Sigmoid colon (tissue), 7 donors: ENCODE measurements around the gene NR1H3. TPM values are rescaled to one million over a fixed set of nuclear protein-coding genes. Genes with fewer than 3 reads are reported as not detected.
"Not testable (repeated sequence)": the region's sequence is repeated elsewhere in the genome, so short reads cannot be mapped to it uniquely, and the experiment has no call there.

Experiments used
- DNase-seq: peaks from one replicate; pipeline ENCODE4 v3.0.0-alpha.2; 2019
- H3K27ac ChIP-seq, 4 donors: fragments of 200-600 bp; sonication (generic); one replicate each; pipeline ENCODE4 v1.5.1; 2016 to 2019; ENCODE audit warnings: mild to moderate bottlenecking in 1 of 4
- H3K27me3 ChIP-seq, 3 donors: fragments of 200-600 bp; sonication (generic); one replicate each; pipeline ENCODE4 v1.5.1; 2019; ENCODE audit warnings: mild to moderate bottlenecking in 1 of 3
- H3K36me3 ChIP-seq, 4 donors: fragments of 200-600 bp; sonication (generic); one replicate each; pipeline ENCODE4 v1.5.1; 2016 to 2019
- H3K4me1 ChIP-seq, 4 donors: fragments of 200-600 bp; sonication (generic); one replicate each; pipeline ENCODE4 v1.5.1; 2017 to 2019
- H3K4me3 ChIP-seq, 4 donors: fragments of 200-600 bp; sonication (generic); one replicate each; pipeline ENCODE4 v1.5.1; 2017 to 2019; ENCODE audit warnings: mild to moderate bottlenecking in 2 of 4, moderate library complexity in 1 of 4
- H3K9me3 ChIP-seq, 4 donors: fragments of 200-600 bp in 3 of 4; sonication (generic) in 3 of 4; one replicate each; pipeline versions ENCODE4 v1.5.1 to v1.6.1; 2013 to 2019
- EP300 ChIP-seq, 4 donors: sonication (generic); formaldehyde crosslinking; IDR thresholded peaks; one replicate each; pipeline ENCODE4 v1.6.1; 2017; ENCODE audit warnings: antibody characterized with exemption in 4 of 4
- POLR2A ChIP-seq, 2 donors: fragments of 450-650 bp; IDR thresholded peaks; one replicate each; pipeline ENCODE4 v1.6.1; 2016; ENCODE audit warnings: antibody characterized with exemption in 2 of 2, mild to moderate bottlenecking in 2 of 2, moderate library complexity in 2 of 2
- POLR2AphosphoS5 ChIP-seq, 4 donors: sonication (generic); formaldehyde crosslinking; IDR thresholded peaks; one replicate each; pipeline ENCODE4 v1.6.1; 2017; ENCODE audit warnings: antibody characterized with exemption in 4 of 4
- WGBS, 2 donors: extraction: QIAGEN DNeasy Blood & Tissue Kit; methylation state at CpG; one replicate each; pipeline ENCODE4 v1.1.7; 2013; 5-methylcytosine and 5-hydroxymethylcytosine counted together
- intact Hi-C: fragments of 100-400 bp; cut with DNase I; formaldehyde crosslinking; loops from one replicate; pipeline ENCODE4 v1.15.1; 2023
- polyA plus RNA-seq, 3 donors: library from polyadenylated mRNA; stranded (reverse); fragments of 200-250 nt; gene quantifications; one replicate each; pipeline ENCODE4 v1.2.3, GENCODE V29; 2013
- total RNA-seq, 4 donors: library from RNA; depleted of rRNA; stranded (reverse); fragments of >200 nt; gene quantifications; one replicate each; pipeline ENCODE4 v1.1.0, GENCODE V29; 2016
- TF ChIP-seq, protein P1 (sequence below), 4 experiments: fragments of 450-650 bp in 3 of 4; fragments of 200-600 bp in 1 of 4; IDR thresholded peaks; one replicate each; pipeline ENCODE4 v1.5.1; 2016 to 2019; ENCODE audit warnings: antibody characterized with exemption in 4 of 4, mild to moderate bottlenecking in 3 of 4, moderate library complexity in 2 of 4
- donor health status: healthy with polysubstance abuse.
- donor health status: Bipolar disorder and iron deficiency.
- donor health status: healthy.

Gene NR1H3
- total RNA-seq (10 to 100 TPM; 30.3 to 54.5 (median 40.2) TPM), polyA plus RNA-seq (10 to 100 TPM; 57.3 to 90.1 (median 61.5) TPM)

DNA sequence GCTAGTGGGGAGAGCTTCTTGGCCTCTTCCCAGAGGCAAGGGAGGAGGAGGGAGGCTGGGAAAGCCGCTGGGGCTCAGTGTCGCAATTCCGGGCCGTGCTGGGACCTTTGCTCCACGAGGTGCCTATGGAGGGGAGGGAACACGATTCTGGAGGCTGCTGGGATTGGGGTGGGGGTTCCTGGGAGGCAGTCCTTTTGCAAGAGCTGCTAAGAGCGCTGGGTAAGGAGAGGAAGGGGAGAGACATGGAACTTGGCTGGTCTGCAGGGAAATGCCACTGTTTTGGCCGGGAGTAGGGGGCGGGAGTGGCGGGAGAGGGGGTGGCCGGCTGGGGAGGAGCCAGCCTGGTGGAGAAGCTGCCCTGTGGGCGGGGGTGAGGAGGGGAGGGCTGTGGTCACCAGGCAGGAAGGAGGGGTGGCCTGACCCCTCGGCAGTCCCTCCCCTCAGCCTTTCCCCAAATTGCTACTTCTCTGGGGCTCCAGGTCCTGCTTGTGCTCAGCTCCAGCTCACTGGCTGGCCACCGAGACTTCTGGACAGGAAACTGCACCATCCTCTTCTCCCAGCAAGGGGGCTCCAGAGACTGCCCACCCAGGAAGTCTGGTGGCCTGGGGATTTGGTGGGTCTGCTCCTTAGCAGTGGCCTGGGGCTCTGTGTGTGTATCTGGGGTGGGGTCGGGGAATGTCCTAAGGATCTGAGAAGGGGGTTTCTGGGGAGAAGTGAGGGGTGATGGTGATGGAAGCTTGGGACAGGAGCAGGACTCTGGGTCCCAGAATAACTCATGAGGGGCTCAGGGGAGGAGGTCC lies at the start of gene NR1H3:
NR1H3 (plus strand) TSS at position 480 of the 800 bp plus-strand sequence. CDS start 1,221 bp downstream, outside the sequence.
- Histone ChIP-seq H3K4me1 (peaks cover 0 to 64% (median 46%) of the 10 kb centered on the region in 4 donors), H3K36me3 (no peaks in the 10 kb centered on the region), H3K27ac (peak within 1 kb of the TSS; percentile 69 to 79 (median 77)), H3K9me3 (no peaks in the 10 kb centered on the region), H3K27me3 (no peaks in the 10 kb centered on the region), H3K4me3 (peak within 1 kb of the TSS; percentile 11 to 43 (median 38))
- TF ChIP-seq POLR2A (IDR thresholded peaks at IDR 0.05) (no peak), EP300 (IDR thresholded peaks at IDR 0.05) (no peak), POLR2AphosphoS5 (IDR thresholded peaks at IDR 0.05) (peak in 3 of 4 donors; percentile 4 to 37 (median 18))
- TF ChIP-seq, protein P1, sequence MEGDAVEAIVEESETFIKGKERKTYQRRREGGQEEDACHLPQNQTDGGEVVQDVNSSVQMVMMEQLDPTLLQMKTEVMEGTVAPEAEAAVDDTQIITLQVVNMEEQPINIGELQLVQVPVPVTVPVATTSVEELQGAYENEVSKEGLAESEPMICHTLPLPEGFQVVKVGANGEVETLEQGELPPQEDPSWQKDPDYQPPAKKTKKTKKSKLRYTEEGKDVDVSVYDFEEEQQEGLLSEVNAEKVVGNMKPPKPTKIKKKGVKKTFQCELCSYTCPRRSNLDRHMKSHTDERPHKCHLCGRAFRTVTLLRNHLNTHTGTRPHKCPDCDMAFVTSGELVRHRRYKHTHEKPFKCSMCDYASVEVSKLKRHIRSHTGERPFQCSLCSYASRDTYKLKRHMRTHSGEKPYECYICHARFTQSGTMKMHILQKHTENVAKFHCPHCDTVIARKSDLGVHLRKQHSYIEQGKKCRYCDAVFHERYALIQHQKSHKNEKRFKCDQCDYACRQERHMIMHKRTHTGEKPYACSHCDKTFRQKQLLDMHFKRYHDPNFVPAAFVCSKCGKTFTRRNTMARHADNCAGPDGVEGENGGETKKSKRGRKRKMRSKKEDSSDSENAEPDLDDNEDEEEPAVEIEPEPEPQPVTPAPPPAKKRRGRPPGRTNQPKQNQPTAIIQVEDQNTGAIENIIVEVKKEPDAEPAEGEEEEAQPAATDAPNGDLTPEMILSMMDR (IDR thresholded peaks at IDR 0.05) = peak; percentile 31 to 71 (median 65)
- 6 to 21% methylated on average over 15 of the region's 15 CpGs for WGBS, 2 donors
- intact Hi-C loops = loop anchor here (5.0 kb wide), 1 partner anchor 95 kb away; the partner anchor contains the start of gene MYBPC3
- DNase-seq = peak; percentile 95

DNA sequence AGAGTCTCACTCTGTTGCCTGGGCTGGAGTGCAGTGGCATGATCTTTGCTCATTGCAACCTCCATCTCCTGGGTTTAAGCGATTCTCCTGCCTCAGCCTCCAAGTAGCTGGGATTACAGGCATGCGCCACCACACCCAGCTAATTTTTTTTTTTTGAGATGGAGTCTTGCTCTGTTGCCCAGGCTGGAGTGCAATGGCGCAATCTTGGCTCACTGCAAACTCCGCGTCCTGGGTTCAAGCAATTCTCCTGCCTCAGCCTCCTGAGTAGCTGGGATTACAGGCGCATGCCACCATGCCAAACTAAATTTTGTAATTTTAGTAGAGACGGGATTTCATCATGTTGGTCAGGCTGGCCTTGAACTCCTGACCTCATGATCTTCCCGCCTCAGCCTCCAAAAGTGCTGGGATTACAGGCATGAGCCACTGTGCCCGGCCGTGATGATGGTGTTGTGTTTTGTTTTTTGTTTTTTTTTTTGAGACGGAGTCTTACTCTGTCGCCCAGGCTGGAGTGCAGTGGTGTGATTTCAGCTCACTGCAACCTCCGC lies 49.7 kb upstream of the NR1H3 start:
- WGBS, 2 donors = 95% methylated on average over 13 of the region's 13 CpGs
- intact Hi-C loops, H3K4me3 ChIP-seq, H3K27ac ChIP-seq, H3K9me3 ChIP-seq, H3K36me3 ChIP-seq, DNase-seq, H3K27me3 ChIP-seq: not testable (repeated sequence)
- peaks cover 0 to 11% (median 2%) of the 10 kb centered on the region in 4 donors for H3K4me1 ChIP-seq

DNA sequence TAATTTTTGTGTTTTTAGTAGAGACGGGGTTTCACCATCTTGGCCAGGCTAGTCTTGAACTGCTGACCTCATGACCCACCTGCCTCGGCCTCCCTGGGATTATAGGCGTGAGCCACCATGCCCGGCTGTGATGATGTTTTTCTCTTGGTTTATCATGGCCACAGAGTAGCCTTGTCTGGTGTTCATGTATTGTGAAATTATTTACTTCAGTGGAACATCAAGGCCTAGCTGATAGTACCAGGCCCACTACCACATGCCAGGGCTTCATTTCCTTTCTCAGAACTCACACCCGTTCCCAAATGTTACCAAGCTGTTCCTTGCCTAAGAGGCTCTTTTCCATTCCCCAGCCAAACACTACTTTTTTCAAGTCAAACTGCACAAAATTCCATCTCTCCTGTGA lies 49.2 kb upstream of the NR1H3 start:
- intact Hi-C loops = no loop called here
- 94% methylated on average over 5 of the region's 5 CpGs for WGBS, 2 donors

DNA sequence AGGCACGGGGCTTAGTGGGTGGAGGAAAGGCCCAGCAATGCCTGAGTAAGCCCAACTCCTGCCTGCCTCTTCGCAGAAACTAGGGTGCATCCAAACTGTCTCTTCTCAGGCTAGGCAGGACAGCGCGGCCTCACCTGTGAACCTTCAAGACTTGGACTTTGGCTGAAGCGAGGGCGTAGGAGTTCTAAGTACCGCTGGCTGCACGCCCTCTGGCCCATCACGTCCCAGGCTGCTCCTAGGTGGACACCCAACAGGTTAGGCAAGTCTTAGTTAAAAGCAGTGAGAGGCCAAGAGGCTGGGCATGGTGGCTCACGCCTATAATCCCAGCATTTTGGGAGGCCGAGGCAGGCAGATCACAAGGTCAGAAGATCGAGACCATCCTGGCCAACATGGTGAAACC lies 44.9 kb upstream of the NR1H3 start:
- WGBS, 2 donors = 61 to 88% methylated on average over 12 of the region's 12 CpGs
- H3K4me3 ChIP-seq = no peak overlapping the region
- H3K36me3 ChIP-seq = no peaks in the 10 kb centered on the region
- intact Hi-C loops = no loop called here
- H3K27me3 ChIP-seq = no peaks in the 10 kb centered on the region
- peaks cover 0 to 35% (median 23%) of the 10 kb centered on the region in 4 donors for H3K4me1 ChIP-seq
- no peak for DNase-seq
- H3K27ac ChIP-seq = peak overlapping the region; percentile 93 to 97 (median 94)
- no peaks in the 10 kb centered on the region for H3K9me3 ChIP-seq
- TF ChIP-seq POLR2AphosphoS5 (IDR thresholded peaks at IDR 0.05) (no peak), POLR2A (IDR thresholded peaks at IDR 0.05) (no peak), EP300 (IDR thresholded peaks at IDR 0.05) (no peak)
- TF ChIP-seq, protein P1 (IDR thresholded peaks at IDR 0.05) = no peak

More for the DNA sequence above, 49.2 kb upstream of the NR1H3 start:
- H3K27ac ChIP-seq = no peak overlapping the region
- TF ChIP-seq EP300 (IDR thresholded peaks at IDR 0.05) (no peak), POLR2AphosphoS5 (IDR thresholded peaks at IDR 0.05) (no peak), POLR2A (IDR thresholded peaks at IDR 0.05) (no peak)
- TF ChIP-seq, protein P1 (IDR thresholded peaks at IDR 0.05) = no peak
- H3K4me3 ChIP-seq = no peak overlapping the region
- H3K36me3 ChIP-seq = no peaks in the 10 kb centered on the region
- peaks cover 0 to 13% (median 2%) of the 10 kb centered on the region in 4 donors for H3K4me1 ChIP-seq
- H3K9me3 ChIP-seq = no peaks in the 10 kb centered on the region
- DNase-seq = no peak
- H3K27me3 ChIP-seq = no peaks in the 10 kb centered on the region

DNA sequence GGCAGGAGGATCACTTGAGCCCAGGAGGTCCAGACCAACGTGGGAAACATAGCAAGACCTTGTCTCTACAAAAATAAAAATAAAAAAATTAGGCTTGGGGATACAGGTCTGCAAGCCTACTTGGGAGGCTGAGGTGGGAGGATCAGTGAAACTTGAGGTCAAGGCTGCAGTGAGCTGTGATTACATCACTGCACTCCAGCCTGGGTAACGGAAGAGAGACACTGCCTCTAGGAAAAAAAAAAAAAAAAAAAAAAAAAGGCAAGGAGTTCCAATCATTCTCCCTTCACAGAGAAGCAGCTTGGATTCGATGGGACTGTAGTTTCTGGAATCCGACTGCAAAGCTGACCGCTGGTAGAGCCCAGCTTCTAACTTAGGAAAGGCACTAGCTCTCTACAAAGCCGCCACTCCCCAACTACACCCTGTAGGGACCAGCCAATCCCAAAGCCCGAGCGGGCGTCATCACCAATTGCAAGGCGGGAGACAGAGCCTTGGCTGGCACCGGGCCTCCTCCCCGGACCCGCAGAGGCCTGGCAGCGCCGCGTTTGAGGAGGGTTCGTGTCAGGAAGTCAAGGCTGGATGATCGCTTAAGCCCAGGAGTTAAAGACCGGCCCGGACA lies 43.7 kb upstream of the NR1H3 start:
- intact Hi-C loops = loop anchor here (1.0 to 2.0 kb wide), 3 partner anchors 28 to 55 kb away; partner anchors contain the start of genes ARFGAP2 and PACSIN3
- peaks cover 0 to 44% (median 28%) of the 10 kb centered on the region in 4 donors for H3K4me1 ChIP-seq

More for the DNA sequence above, 43.7 kb upstream of the NR1H3 start:
- peak; percentile 72 to 96 (median 89) for TF ChIP-seq POLR2AphosphoS5 (IDR thresholded peaks at IDR 0.05)
- TF ChIP-seq, protein P1 (IDR thresholded peaks at IDR 0.05) = no peak
- peak; percentile 89 to 91 for TF ChIP-seq POLR2A (IDR thresholded peaks at IDR 0.05)
- TF ChIP-seq EP300 (IDR thresholded peaks at IDR 0.05) = peak in 1 of 4 donors; percentile 24
- Histone ChIP-seq H3K27me3 (no peaks in the 10 kb centered on the region), H3K4me3 (peak overlapping the region; percentile 56 to 70 (median 58)), H3K36me3 (peaks cover 0 to 3% (median 0%) of the 10 kb centered on the region in 4 donors), H3K27ac (peak overlapping the region; percentile 93 to 97 (median 94)), H3K9me3 (no peaks in the 10 kb centered on the region)
- peak; percentile 98 for DNase-seq
- WGBS, 2 donors = 4 to 8% methylated on average over 20 of the region's 20 CpGs
